ENCODE data around the gene RPL21.

Gene RPL21

GRCh38 chr13:27258637-27259386 lies 7.5 kb downstream of the RPL21 start:
- DNase-seq: no peak

- no peak for DNase-seq
Observed at GRCh38 chr13:27259831-27260230, 8.5 kb downstream of the RPL21 start.

- no peak for DNase-seq
Observed at GRCh38 chr13:27261396-27261795, 10.0 kb downstream of the RPL21 start.

- no peak for DNase-seq
Observed at GRCh38 chr13:27263438-27263837, 12.1 kb downstream of the RPL21 start.

- DNase-seq: no peak
Observed at GRCh38 chr13:27264181-27264580, 12.8 kb downstream of the RPL21 start.

GRCh38 chr13:27264648-27265047 lies 13.3 kb downstream of the RPL21 start:
- no peak for DNase-seq

- no peak for DNase-seq
Observed at GRCh38 chr13:27266917-27267316, 15.6 kb downstream of the RPL21 start.

GRCh38 chr13:27267596-27267995 lies 16.2 kb downstream of the RPL21 start:
- DNase-seq: no peak

- DNase-seq: no peak
Observed at GRCh38 chr13:27269114-27269665, 17.8 kb downstream of the RPL21 start.

GRCh38 chr13:27270594-27271520 lies 19.5 kb downstream of the RPL21 start, which contains the start of gene RASL11A:
RASL11A (plus strand) TSS chr13:27270830; CDS start chr13:27270945, 115 bp downstream.
- peak; percentile 51 to 67 (median 60) for DNase-seq

GRCh38 chr13:27271570-27272096 lies 20.3 kb downstream of the RPL21 start:
- no peak for DNase-seq

GRCh38 chr13:27273658-27274425 lies 22.5 kb downstream of the RPL21 start:
- no peak for DNase-seq

GRCh38 chr13:27274631-27275030 lies 23.3 kb downstream of the RPL21 start:
- DNase-seq: no peak

- DNase-seq: no peak
Observed at GRCh38 chr13:27276188-27276587, 24.8 kb downstream of the RPL21 start.

GRCh38 chr13:27279506-27279905 lies 28.1 kb downstream of the RPL21 start:
- DNase-seq: no peak

- no peak for DNase-seq
Observed at GRCh38 chr13:27280009-27280656, 28.8 kb downstream of the RPL21 start.

GRCh38 chr13:27280841-27281240 lies 29.5 kb downstream of the RPL21 start:
- no peak for DNase-seq

- DNase-seq: no peak
Observed at GRCh38 chr13:27281420-27281819, 30.1 kb downstream of the RPL21 start.

GRCh38 chr13:27283906-27284493 lies 32.6 kb downstream of the RPL21 start:
- peak in 1 of 5 donors; percentile 18 for DNase-seq

- no peak for DNase-seq
Observed at GRCh38 chr13:27288392-27288791, 37.0 kb downstream of the RPL21 start.

GRCh38 chr13:27289011-27289665 lies 37.8 kb downstream of the RPL21 start:
- DNase-seq: no peak
